CD14-positive monocyte (primary cell): Measurements from ENCODE around the gene PDK2. TPM values are rescaled to one million over a fixed set of nuclear protein-coding genes. Genes with fewer than 3 reads are reported as not detected.

Experiments used
- DNase-seq, 3 donors: peaks; one replicate each; pipeline ENCODE4 v3.0.0-alpha.2; 2011 to 2022
- H2AFZ ChIP-seq: 2 replicates; pipeline ENCODE4 v1.6.0; 2012; ENCODE audit warnings: mild to moderate bottlenecking, low read depth, low read length, inconsistent platforms; ENCODE audit not compliant: insufficient read depth, poor library complexity, severe bottlenecking
- H3K27ac ChIP-seq, 2 donors: 1 replicate in 1 of 2; 2 replicates in 1 of 2; pipeline ENCODE4 v1.5.1; 2012 to 2013; ENCODE audit warnings: low read length in 2 of 2, control low read depth in 1 of 2, inconsistent platforms in 1 of 2, low read depth in 1 of 2, mild to moderate bottlenecking in 1 of 2
- H3K27me3 ChIP-seq, 2 donors: one replicate each; pipeline versions ENCODE4 v1.6.0 to v1.6.1; 2011 to 2013; ENCODE audit warnings: low read length in 2 of 2; ENCODE audit not compliant: control insufficient read depth in 2 of 2, insufficient read depth in 2 of 2
- H3K36me3 ChIP-seq, 2 donors: replicated peaks in 1 of 2; 1 replicate in 1 of 2; 2 replicates in 1 of 2; pipeline versions ENCODE4 v1.5.1 to v1.6.1; 2012 to 2013; ENCODE audit warnings: low read length in 2 of 2, control low read depth in 1 of 2, inconsistent platforms in 1 of 2, mild to moderate bottlenecking in 1 of 2; ENCODE audit not compliant: insufficient read depth in 2 of 2, control insufficient read depth in 1 of 2
- H3K4me1 ChIP-seq, 2 donors: 1 replicate in 1 of 2; 2 replicates in 1 of 2; pipeline versions ENCODE4 v1.5.1 to v1.6.1; 2012 to 2013; ENCODE audit warnings: low read length in 2 of 2, control low read depth in 1 of 2, inconsistent platforms in 1 of 2, mild to moderate bottlenecking in 1 of 2, moderate library complexity in 1 of 2; ENCODE audit not compliant: insufficient read depth in 2 of 2, control insufficient read depth in 1 of 2
- H3K4me2 ChIP-seq: replicated peaks from 2 replicates; pipeline ENCODE3; 2012; ENCODE audit warnings: low read length, moderate library complexity, mild to moderate bottlenecking; ENCODE audit not compliant: poor library complexity, severe bottlenecking; ENCODE audit errors: extremely low read depth
- H3K4me3 ChIP-seq, 3 experiments: fragments of 200-600 bp in 1 of 3; sonication (generic) in 1 of 3; replicated peaks in 1 of 3; 1 replicate in 2 of 3; 2 replicates in 1 of 3; pipeline ENCODE4 v1.5.1; 2011 to 2013; ENCODE audit warnings: low read length in 3 of 3, mild to moderate bottlenecking in 3 of 3, control low read depth in 2 of 3, low read depth in 2 of 3, inconsistent platforms in 1 of 3, moderate library complexity in 1 of 3
- H3K79me2 ChIP-seq: 2 replicates; pipeline ENCODE4 v1.6.0; 2012; ENCODE audit warnings: mild to moderate bottlenecking, control low read depth, inconsistent platforms, low read length, moderate library complexity; ENCODE audit not compliant: insufficient read depth
- H3K9ac ChIP-seq: 2 replicates; pipeline ENCODE4 v1.6.0; 2017; ENCODE audit warnings: low read length, mild to moderate bottlenecking; ENCODE audit not compliant: insufficient read depth, poor library complexity, severe bottlenecking
- H3K9me3 ChIP-seq, 2 donors: replicated peaks in 1 of 2; 1 replicate in 1 of 2; 2 replicates in 1 of 2; pipeline versions ENCODE4 v1.5.1 to v1.6.1; 2012 to 2013; ENCODE audit warnings: low read length in 2 of 2, control low read depth in 1 of 2; ENCODE audit not compliant: control insufficient read depth in 1 of 2, insufficient read depth in 1 of 2
- H4K20me1 ChIP-seq: 2 replicates; pipeline ENCODE4 v1.6.0; 2012; ENCODE audit warnings: mild to moderate bottlenecking, low read length, control low read depth, moderate library complexity; ENCODE audit not compliant: insufficient read depth
- H3K27ac Mint-ChIP-seq, 7 donors: one replicate each; pipeline ENCODE4 v1.8.0; 2020; ENCODE audit warnings: mild to moderate bottlenecking in 7 of 7, mixed read lengths in 7 of 7, moderate library complexity in 6 of 7, inconsistent platforms in 2 of 7
- H3K27me3 Mint-ChIP-seq, 3 donors: one replicate each; pipeline ENCODE4 v1.8.0; 2021 to 2022; ENCODE audit warnings: low read depth in 3 of 3, mild to moderate bottlenecking in 3 of 3, mixed read lengths in 3 of 3, moderate library complexity in 3 of 3, inconsistent platforms in 1 of 3
- H3K36me3 Mint-ChIP-seq, 2 donors: one replicate each; pipeline ENCODE4 v1.8.0; 2020; ENCODE audit warnings: mixed read lengths in 2 of 2, inconsistent platforms in 1 of 2, mild to moderate bottlenecking in 1 of 2
- H3K4me1 Mint-ChIP-seq: one replicate; pipeline ENCODE4 v1.8.0; 2020; ENCODE audit warnings: mild to moderate bottlenecking, mixed read lengths
- H3K4me3 Mint-ChIP-seq, 2 donors: one replicate each; pipeline ENCODE4 v1.8.0; 2020; ENCODE audit warnings: mild to moderate bottlenecking in 2 of 2, mixed read lengths in 2 of 2, moderate library complexity in 1 of 2
- H3K9me3 Mint-ChIP-seq, 7 donors: one replicate each; pipeline ENCODE4 v1.8.0; 2020 to 2022; ENCODE audit warnings: mixed read lengths in 7 of 7, mild to moderate bottlenecking in 6 of 7, moderate library complexity in 6 of 7, inconsistent platforms in 2 of 7
- WGBS: methylation state at CpG from one replicate; pipeline ENCODE4 v1.1.5; 2013; ENCODE audit warnings: missing lambda C conversion rate; ENCODE audit not compliant: insufficient coverage; 5-methylcytosine and 5-hydroxymethylcytosine counted together
- intact Hi-C, 2 donors: fragments of 100-400 bp; cut with micrococcal nuclease; formaldehyde crosslinking; loops; one replicate each; pipeline versions ENCODE4 v1.15.0 to v1.15.1; 2023
- polyA plus RNA-seq, 3 donors: library from polyadenylated mRNA; depleted of rRNA in 1 of 3; unstranded in 2 of 3; stranded (reverse) in 1 of 3; fragments of 300-500 nt in 2 of 3; fragments of >200 nt in 1 of 3; fragmentation: Illumina TruSeq in 2 of 3; gene quantifications; 1 replicate in 2 of 3; 2 replicates in 1 of 3; pipeline ENCODE4 v1.2.3, GENCODE V29; 2012 to 2021
- TF ChIP-seq, protein P1 (sequence below): fragments of 200-600 bp; IDR thresholded peaks from one replicate; pipeline ENCODE4 v1.8.0; 2022; ENCODE audit warnings: antibody characterized with exemption, mild to moderate bottlenecking

Gene PDK2
- polyA plus RNA-seq, 3 donors = 15.9 to 43.0 (median 23.4) TPM

DNA sequence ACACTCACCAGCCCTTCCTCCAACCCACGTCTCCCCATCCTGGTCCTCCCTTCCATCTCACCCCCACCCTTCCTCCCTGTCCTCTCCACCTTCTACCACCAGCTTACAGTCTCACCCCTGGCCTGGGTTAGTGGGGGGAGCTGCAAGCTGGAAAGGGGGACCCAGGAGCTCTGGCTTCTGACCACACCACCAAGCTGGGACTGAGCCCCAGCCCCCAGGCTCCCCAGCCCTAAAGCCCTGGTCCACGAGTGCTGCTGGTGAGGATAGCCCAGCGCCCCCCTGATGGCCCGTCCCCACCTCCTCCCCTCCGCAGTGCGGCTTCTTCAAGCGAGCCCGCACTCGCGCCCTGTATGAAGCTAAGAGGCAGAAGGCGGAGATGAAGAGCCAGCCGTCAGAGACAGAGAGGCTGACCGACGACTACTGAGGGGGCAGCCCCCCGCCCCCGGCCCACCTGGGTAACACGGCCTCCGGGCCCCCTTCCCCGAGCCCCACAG lies 7.2 kb upstream of the PDK2 start:
- Mint-ChIP-seq H3K9me3 (peaks cover 0 to 3% (median 0%) of the 10 kb centered on the region in 7 donors), H3K27me3 (peaks cover 4 to 11% (median 10%) of the 10 kb centered on the region in 3 donors), H3K36me3 (no peaks in the 10 kb centered on the region), H3K4me1 (no peaks in the 10 kb centered on the region), H3K4me3 (no peak overlapping the region), H3K27ac (no peak overlapping the region)
- H4K20me1 ChIP-seq = no peaks in the 10 kb centered on the region
- H3K4me2 ChIP-seq = no peak overlapping the region
- H2AFZ ChIP-seq = no peak overlapping the region
- no peak overlapping the region for H3K27ac ChIP-seq
- H3K27me3 ChIP-seq = no peaks in the 10 kb centered on the region
- DNase-seq = no peak
- TF ChIP-seq, protein P1, sequence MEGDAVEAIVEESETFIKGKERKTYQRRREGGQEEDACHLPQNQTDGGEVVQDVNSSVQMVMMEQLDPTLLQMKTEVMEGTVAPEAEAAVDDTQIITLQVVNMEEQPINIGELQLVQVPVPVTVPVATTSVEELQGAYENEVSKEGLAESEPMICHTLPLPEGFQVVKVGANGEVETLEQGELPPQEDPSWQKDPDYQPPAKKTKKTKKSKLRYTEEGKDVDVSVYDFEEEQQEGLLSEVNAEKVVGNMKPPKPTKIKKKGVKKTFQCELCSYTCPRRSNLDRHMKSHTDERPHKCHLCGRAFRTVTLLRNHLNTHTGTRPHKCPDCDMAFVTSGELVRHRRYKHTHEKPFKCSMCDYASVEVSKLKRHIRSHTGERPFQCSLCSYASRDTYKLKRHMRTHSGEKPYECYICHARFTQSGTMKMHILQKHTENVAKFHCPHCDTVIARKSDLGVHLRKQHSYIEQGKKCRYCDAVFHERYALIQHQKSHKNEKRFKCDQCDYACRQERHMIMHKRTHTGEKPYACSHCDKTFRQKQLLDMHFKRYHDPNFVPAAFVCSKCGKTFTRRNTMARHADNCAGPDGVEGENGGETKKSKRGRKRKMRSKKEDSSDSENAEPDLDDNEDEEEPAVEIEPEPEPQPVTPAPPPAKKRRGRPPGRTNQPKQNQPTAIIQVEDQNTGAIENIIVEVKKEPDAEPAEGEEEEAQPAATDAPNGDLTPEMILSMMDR = no peak
- intact Hi-C loops = loop anchor here (1.0 to 2.0 kb wide), 2 partner anchors 61 to 62 kb away; no protein-coding TSS in a partner anchor
- H3K4me3 ChIP-seq = no peak overlapping the region
- WGBS = 96% methylated on average over 17 of the region's 19 CpGs
- no peaks in the 10 kb centered on the region for H3K36me3 ChIP-seq
- no peaks in the 10 kb centered on the region for H3K4me1 ChIP-seq
- no peaks in the 10 kb centered on the region for H3K9me3 ChIP-seq
- H3K79me2 ChIP-seq = no peaks in the 10 kb centered on the region
- H3K9ac ChIP-seq = no peak overlapping the region

DNA sequence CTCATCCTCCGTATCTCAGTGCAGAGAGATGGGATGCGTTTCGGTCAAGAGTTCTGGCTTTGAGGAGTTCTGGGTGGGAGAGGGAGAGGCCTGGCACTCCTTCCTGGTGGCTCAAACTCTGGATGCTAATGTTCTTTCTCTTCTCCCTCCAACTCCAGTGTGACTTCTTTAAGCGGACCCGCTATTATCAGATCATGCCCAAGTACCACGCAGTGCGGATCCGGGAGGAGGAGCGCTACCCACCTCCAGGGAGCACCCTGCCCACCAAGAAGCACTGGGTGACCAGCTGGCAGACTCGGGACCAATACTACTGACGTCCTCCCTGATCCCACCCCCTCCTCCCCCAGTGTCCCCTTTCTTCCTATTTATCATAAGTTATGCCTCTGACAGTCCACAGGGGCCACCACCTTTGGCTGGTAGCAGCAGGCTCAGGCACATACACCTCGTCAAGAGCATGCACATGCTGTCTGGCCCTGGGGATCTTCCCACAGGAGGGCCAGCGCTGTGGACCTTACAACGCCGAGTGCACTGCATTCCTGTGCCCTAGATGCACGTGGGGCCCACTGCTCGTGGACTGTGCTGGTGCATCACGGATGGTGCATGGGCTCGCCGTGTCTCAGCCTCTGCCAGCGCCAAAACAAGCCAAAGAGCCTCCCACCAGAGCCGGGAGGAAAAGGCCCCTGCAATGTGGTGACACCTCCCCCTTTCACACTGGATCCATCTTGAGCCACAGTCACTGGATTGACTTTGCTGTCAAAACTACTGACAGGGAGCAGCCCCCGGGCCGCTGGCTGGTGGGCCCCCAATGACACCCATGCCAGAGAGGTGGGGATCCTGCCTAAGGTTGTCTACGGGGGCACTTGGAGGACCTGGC lies 6.0 kb upstream of the PDK2 start:
- no peak for DNase-seq
- Histone ChIP-seq H3K36me3 (no peaks in the 10 kb centered on the region), H3K9me3 (no peaks in the 10 kb centered on the region), H2AFZ (no peak overlapping the region), H3K27ac (no peak overlapping the region), H3K4me1 (peaks cover 0 to 3% of the 10 kb centered on the region in 2 donors), H3K4me3 (no peak overlapping the region), H3K27me3 (no peaks in the 10 kb centered on the region), H3K4me2 (no peak overlapping the region), H4K20me1 (no peaks in the 10 kb centered on the region), H3K79me2 (no peaks in the 10 kb centered on the region), H3K9ac (no peak overlapping the region)
- H3K4me1 Mint-ChIP-seq = no peaks in the 10 kb centered on the region
- TF ChIP-seq, protein P1 = no peak
- 95% methylated on average over 21 of the region's 25 CpGs for WGBS
- peaks cover 4 to 8% (median 7%) of the 10 kb centered on the region in 3 donors for H3K27me3 Mint-ChIP-seq
- no peaks in the 10 kb centered on the region for H3K36me3 Mint-ChIP-seq
- no peak overlapping the region for H3K4me3 Mint-ChIP-seq
- peaks cover 0 to 3% (median 0%) of the 10 kb centered on the region in 7 donors for H3K9me3 Mint-ChIP-seq
- H3K27ac Mint-ChIP-seq = no peak overlapping the region
- intact Hi-C loops = no loop called here
